Stimulated activated CD4-positive, alpha-beta T cell treated with anti-CD3 and anti-CD28 coated beads, Interleukin-1b, Interleukin-23, amount 100 ng/mL, for 1 hour (primary cell): ENCODE measurements around the gene COL25A1.

Experiments used
- DNase-seq, 2 donors: peaks; one replicate each; pipeline ENCODE4 v3.0.0-alpha.2; 2020; ENCODE audit warnings: low read depth in 2 of 2

COL25A1 gene

GRCh38 chr4:108868606-108869227 lies 433.7 kb downstream of the COL25A1 start:
- no peak for DNase-seq

GRCh38 chr4:108867476-108867875 lies 435.0 kb downstream of the COL25A1 start:
- DNase-seq, result no peak

- DNase-seq, result no peak
These were observed 441.1 kb downstream of the COL25A1 start for GRCh38 chr4:108861334-108861733.

- DNase-seq, result no peak
These were observed 447.7 kb downstream of the COL25A1 start for GRCh38 chr4:108854786-108855185.

- no peak for DNase-seq
These were observed 449.8 kb downstream of the COL25A1 start for GRCh38 chr4:108852691-108853090.

GRCh38 chr4:108851366-108851765 lies 451.1 kb downstream of the COL25A1 start:
- DNase-seq, result no peak

GRCh38 chr4:108850219-108850649 lies 452.2 kb downstream of the COL25A1 start:
- no peak for DNase-seq

GRCh38 chr4:108849611-108850168 lies 452.8 kb downstream of the COL25A1 start:
- DNase-seq, result no peak

- no peak for DNase-seq
These were observed 455.9 kb downstream of the COL25A1 start for GRCh38 chr4:108846568-108846967.

- no peak for DNase-seq
These were observed 462.0 kb downstream of the COL25A1 start for GRCh38 chr4:108840426-108840975.

GRCh38 chr4:108839333-108839732 lies 463.1 kb downstream of the COL25A1 start:
- no peak for DNase-seq

- DNase-seq, result no peak
These were observed 464.0 kb downstream of the COL25A1 start for GRCh38 chr4:108838451-108838850.

- DNase-seq, result no peak
These were observed 467.5 kb downstream of the COL25A1 start for GRCh38 chr4:108834835-108835384.

GRCh38 chr4:108834166-108834834 lies 468.2 kb downstream of the COL25A1 start:
- DNase-seq, result no peak

GRCh38 chr4:108833046-108833445 lies 469.4 kb downstream of the COL25A1 start:
- no peak for DNase-seq

- no peak for DNase-seq
These were observed 470.6 kb downstream of the COL25A1 start for GRCh38 chr4:108831886-108832285.

GRCh38 chr4:108831291-108831690 lies 471.2 kb downstream of the COL25A1 start:
- no peak for DNase-seq

- no peak for DNase-seq
These were observed 471.8 kb downstream of the COL25A1 start for GRCh38 chr4:108830509-108831244.

GRCh38 chr4:108829966-108830492 lies 472.4 kb downstream of the COL25A1 start:
- no peak for DNase-seq

- no peak for DNase-seq
These were observed 473.8 kb downstream of the COL25A1 start for GRCh38 chr4:108828620-108829019.

- DNase-seq, result no peak
These were observed 476.7 kb downstream of the COL25A1 start for GRCh38 chr4:108825737-108826136.
